Stimulated activated CD4-positive, alpha-beta T cell treated with anti-CD3 and anti-CD28 coated beads, Interleukin-2, amount 100 ng/mL, for 24 hours (primary cell): ENCODE measurements around the gene PSMA3.

Experiments used
- DNase-seq, 2 donors: peaks; one replicate each; pipeline ENCODE4 v3.0.0-alpha.2; 2020

PSMA3 gene

DNA sequence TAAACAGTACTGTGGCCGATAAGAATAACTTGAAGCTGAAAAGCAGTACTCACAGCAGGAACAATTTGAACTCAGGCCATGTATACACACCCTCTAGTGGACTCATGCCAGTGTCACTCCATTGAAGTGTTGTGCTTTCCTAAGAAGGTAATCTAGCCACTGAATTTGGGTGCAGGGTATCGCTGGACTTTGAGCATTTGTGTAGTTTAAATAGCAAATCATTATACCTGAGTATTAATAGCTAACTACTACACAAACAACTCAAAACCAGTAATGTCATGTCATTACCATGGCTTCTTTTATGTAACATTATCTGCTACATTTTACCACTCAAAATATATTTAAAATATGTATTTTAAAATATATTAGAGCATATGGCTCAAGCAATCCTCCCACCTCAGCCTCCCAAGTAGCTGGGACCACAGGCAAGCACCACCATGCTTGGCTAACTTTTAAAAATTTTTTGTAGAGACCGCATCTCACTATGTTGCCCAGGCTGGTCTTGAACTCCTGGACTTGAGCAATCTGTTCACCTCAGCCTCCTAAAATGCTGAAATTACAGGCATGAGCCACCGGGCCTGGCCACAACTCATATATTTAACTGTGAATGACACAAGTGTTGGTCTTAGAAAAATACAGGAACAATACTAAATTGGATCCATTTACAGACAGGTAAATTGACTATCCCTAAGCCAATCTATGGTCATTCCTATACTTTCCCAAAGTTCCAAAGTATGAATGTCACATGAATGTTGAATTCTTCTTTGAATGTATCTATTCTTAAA lies 28.1 kb downstream of the PSMA3 start:
- DNase-seq, result no peak

DNA sequence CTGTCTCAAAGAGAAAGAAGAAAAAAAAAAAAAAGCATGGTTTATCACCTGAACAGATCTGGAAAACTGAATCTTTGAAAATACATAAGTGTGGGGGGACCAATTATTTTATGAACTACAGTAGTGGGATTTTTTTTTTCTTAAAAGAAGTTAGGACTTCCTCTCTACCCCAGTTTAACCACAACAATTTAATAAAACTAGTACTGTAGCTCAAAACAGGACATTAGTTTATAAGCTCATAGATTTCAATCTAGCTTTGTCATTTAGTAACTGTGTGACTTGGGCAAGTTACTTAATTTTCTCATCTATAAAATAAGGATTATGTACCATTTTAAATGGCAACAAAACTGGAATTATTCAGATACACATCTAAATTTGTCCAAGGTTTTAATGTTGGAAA lies 30.2 kb downstream of the PSMA3 start:
- DNase-seq, result no peak

GRCh38 chr14:58275527-58276190 lies 31.0 kb downstream of the PSMA3 start:
- no peak for DNase-seq

DNA sequence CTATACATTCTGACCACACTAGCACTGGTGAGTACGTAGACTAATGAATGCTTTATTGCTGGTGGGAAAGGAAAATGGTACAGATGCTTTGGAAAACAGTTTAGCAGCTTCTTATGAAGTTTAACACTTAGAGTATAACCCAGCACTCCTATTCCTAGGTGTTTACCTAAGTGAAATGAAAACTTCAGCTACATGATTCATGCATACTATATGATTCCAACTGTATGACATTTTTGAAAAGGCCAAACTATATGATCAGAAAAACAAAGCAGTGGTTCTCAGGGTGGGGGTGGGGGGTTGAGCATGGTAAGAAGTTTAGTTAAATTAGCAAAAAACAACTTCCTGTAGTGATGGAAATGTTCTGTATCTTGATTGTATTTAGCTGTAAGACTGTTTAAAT lies 31.6 kb downstream of the PSMA3 start:
- no peak for DNase-seq

DNA sequence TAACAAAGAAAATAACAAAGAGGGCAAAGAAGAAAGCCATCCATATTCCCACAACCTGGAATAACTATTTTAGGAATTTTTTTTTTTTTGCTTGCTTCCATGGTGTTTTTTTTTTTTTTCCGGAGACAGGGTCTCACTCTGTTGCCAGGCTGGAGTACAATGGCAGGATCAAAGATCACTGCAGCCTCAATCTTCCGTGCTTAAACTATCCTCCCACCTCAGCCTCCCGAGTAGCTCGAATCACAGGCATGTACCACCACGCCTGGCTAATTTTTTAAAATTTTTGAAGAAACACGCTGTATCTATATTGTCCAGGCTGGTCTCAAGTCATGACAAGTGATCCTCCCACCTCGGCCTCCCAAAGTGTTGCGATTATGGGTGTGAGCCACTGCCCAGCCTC lies 33.5 kb downstream of the PSMA3 start:
- no peak for DNase-seq

DNA sequence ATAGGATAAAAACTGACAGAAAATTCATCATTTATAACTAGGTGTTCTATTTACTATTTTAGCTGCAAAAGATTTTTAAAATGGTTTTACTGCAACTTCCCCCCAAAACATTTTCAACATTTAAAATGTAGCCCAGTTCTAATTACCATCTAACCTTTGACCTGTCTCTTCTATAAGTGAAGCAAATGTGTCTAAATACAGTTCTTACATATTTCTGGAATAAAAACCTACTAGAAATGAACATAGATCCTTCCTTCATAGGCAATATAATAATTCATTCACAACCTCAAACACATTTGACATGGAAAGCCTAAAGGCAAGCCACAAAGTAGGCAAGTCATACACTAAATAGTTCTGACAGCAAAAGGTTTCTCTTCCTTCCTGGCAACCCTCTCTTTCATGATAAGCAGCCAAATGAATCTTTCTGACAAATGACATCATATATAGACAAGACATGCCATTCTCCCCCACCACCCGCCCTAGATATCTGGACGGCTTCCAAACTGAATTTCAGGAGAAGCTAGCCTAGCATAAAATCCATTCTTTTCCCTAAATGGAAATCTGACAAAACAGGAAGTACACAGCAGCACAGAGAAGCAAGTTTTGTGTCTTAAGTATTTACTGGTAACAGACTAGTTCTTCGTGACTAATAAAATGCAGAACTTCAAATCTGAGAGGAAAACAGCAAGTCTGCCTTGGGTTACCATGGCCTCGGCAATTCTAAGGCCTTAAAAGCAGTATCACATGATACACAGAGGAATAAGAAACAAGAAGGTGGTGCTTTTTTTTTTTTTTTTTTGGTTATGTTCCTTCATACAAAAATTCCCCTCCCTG lies 36.5 kb downstream of the PSMA3 start:
- DNase-seq, result no peak

- no peak for DNase-seq
Measured at GRCh38 chr14:58281969-58282368, 37.3 kb downstream of the PSMA3 start.

DNA sequence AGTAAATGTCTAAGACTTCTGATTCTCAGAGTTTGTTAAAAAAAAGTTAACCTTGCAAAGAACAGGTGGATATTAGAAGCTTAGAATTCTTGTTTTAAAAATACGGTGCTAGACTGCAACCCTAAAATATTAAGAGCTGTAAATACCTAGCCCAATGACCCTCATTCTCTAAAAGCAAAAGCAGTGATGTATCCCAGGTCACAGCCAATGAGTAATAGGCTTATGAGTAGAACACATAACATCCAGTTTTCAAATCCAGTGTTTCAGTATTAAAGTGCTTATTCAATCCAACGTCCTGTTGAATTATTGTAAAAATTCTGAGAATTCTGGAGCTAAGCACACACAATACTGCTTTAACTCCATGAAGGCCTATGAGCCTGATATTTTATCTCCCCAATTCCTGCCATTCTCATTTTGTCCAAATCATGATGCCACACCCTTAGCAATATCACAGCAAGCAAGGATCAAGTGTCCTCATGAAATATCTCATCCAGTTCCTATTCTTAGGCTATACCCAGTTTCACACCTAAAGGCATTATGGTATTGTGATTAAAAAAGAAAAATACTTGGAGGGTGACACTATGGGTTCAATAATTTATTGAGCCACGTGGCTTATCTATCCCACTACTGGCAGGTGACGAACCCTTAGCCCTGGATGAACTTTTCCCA lies 38.4 kb downstream of the PSMA3 start:
- no peak for DNase-seq

DNA sequence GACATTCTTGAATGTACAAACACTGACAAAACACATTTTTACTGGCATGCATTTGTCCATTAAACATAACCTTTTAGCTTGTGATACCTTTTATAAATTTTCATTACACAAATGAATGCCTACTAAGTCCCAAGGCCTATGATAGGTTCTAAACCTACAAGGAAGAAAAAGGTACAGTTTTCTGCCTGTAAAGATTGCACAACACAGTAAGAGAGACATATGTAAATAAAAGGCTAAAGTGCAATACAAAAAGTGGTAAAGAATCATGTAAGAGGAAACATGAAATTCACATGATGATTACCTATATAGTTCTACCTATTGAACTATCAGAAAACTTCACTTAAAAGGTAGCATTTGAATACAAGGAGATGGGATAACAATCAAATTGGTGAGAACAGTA lies 39.1 kb downstream of the PSMA3 start:
- DNase-seq, result no peak

DNA sequence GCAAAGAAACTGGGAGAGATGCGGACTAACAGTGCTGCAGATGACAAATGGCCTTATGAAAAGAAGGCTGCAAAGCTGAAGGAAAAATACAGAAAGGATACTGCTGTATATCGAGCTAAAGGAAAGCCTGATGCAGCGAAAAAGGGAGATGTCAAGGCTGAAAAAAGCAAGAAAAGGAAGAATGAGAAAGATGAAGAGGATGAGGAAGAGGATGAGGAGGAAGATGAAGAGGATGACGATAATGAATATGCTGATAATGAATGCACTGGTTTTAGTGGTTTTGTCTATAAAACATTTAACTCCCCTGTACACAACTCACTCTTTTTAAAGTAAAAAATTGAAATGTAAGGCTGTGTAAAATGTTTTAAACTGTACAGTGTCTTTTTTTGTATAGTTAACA lies 40.5 kb downstream of the PSMA3 start:
- DNase-seq, result no peak

DNA sequence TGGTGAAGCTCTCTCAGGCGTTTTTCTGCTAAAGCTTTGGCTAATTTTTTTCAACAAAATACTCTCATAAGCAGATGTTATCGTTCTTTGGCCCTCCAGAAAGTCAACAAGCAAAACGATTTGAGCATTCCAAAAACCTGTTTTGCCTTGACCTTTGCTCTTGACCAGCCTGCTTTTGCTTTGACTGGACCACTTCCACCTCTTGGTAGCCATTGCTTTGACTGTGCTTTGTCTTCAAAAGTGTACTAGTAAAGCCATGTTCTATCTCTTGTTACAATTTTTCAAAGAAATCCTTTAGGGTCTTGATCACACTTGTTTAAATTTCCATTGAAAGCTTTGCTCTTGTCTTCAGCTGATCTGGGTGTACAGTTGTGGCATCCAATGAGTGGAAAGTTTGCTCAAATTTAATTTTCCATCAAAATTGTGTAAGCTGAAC lies 43.0 kb downstream of the PSMA3 start:
- no peak for DNase-seq

- no peak for DNase-seq
Measured at GRCh38 chr14:58288106-58288792, 43.6 kb downstream of the PSMA3 start.

GRCh38 chr14:58291646-58292045 lies 47.0 kb downstream of the PSMA3 start:
- no peak for DNase-seq

- DNase-seq, result no peak
Measured at GRCh38 chr14:58292187-58292586, 47.5 kb downstream of the PSMA3 start.

- no peak for DNase-seq
Measured at GRCh38 chr14:58294201-58294600, 49.6 kb downstream of the PSMA3 start.

DNA sequence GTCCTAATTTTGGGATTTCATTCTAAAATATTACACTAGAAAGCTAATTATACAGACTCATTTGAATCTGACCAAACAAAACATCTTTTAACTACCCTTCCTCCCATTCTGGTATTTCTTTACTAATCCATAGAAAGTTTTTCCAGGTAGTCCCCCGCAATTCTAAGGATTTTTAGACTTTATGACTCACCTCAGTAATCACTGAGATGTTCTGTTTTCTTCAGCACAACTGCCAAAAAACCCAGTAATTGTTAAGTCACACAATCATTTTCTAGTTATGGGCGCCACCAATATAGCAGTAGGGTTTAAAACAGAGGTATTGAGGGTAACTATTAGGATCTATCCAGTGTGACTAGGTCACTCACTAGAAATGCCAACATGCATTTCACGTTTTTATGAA lies 52.1 kb downstream of the PSMA3 start:
- no peak for DNase-seq

DNA sequence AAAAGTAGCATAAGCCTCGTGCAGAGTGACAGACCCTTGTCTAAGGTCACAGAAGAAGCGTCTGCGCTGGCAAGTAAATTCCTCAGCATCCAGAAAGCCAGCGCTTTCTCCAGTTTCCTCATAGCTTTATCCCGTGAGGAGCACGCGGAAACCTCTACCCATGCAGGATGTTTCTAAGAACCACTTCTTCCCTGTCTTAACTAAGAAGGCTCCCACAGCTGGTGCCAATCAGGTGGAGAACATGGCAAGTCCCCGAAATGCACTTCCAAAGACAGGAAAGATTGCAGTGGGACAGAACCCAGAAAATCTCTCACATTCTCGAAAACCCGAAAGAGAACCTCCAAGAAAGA lies 52.7 kb downstream of the PSMA3 start:
- peak in 1 of 2 donors; percentile 31 for DNase-seq

- peak; percentile 97 to 99 for DNase-seq
Measured at GRCh38 chr14:58297762-58298476, 53.3 kb downstream of the PSMA3 start.

DNA sequence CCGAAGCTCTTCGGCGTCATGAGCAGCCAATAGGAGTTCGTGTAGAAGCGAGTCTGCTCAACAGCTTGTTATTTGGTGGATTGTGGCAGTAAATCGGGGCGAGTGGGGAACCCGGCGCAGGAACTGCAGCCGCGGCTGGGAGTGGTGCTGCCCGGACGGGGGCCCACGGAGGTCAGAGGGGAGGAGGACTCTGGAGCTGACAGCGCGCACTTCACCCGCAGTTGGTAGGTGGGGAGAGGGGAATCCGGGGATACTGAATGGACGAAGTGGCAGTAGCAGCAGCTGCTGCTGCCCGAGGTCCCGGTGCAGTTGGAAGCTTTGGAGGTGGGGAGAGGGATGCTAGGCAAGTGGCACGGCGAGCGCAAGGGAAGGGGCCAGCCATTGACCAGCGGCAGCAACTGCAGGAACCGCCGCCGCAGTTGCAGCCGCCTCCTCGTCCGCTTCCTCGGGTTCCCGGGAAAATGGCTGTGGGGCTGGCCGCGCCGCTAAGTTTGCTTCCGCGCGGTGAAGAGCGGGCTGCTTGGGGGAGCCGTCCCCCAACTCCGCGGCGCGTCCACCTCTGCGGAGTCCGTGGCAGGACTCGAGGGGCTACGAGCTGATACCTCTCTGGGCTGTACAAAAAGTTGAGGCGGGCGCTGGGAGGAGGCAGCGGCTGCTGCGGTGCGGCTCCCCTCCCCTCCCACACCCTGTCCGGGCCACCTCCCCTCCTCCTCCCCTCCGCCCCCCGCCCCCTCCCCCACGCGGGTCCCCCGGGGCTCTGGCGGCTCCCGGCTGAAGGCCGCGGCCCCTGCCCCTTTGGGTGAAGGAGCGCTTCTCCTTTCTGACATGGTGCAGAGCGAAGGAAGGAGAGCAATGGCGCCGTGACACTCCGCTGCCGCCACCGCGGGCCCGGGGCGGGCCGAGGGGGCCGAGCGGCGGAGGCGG lies 54.1 kb downstream of the PSMA3 start, which contains the start of gene ARID4A:
TSS of gene ARID4A (plus strand) at position 79 of the 924 bp plus-strand sequence. CDS start 1,300 bp downstream, outside the sequence.
- DNase-seq, result peak; percentile 73 to 81
